HG03565 (cell line): ENCODE results near the gene VOPP1.
"Not testable (repeated sequence)": the region's sequence is repeated elsewhere in the genome, so short reads cannot be mapped to it uniquely, and the experiment has no call there.

Experiments used
- ATAC-seq: cut with Tn5 transposase; IDR thresholded peaks from one replicate; pipeline ENCODE4 v1.9.1; 2021; ENCODE audit warnings: mild to moderate bottlenecking, moderate library complexity; ENCODE audit not compliant: unreplicated experiment

The VOPP1 gene

GRCh38 chr7:55514546-55515265 is 57.6 kb downstream of the VOPP1 start:
- ATAC-seq = no peak

- ATAC-seq = no peak
Measured at GRCh38 chr7:55513868-55514267, 58.4 kb downstream of the VOPP1 start.

DNA sequence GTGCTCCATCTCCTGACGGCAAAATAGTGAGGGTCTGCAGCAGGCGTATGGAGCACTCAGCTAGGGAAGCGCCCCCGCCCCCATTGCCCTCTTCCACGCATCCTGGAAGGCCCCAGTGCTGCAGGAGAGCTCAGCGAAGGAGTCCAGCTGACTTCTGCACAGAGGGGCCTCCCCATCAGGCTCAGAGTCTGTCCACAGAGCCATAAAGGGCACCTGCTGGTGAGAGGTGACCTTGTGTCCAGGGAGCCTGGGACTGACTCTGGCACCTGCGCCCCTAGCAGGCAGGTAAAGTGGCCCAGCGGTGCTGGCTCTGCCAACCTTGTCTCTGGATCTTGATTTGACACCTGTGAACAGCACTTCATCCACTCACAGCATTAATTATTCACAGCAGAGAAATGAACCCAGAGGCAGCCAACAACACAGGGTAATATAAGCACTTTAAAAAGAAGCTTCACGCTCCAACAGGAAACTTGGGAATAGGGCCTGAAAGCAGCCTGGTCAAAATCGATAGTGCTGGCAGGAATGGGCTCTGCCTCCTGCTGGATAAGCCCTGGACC is 59.6 kb downstream of the VOPP1 start:
- no peak for ATAC-seq

DNA sequence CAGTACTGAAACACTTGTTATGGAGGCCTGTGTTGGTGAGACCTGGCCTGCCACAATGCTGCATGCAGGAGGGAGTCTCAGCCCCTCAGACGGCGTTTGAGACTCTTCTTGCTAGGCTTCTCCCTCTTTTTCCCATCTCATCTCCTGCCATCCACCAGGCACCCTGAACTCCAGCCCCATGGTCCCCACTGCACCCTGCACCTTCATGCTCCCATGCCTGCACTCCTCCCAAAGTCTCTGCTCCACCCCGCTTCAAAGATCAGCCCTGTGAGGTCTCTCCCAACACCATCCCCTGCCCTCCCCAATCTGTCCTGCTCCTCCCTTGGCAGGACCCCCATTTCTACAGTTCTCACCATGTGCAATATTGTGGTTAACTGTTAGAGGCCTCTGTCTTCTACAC is 61.7 kb downstream of the VOPP1 start:
- ATAC-seq = no peak

DNA sequence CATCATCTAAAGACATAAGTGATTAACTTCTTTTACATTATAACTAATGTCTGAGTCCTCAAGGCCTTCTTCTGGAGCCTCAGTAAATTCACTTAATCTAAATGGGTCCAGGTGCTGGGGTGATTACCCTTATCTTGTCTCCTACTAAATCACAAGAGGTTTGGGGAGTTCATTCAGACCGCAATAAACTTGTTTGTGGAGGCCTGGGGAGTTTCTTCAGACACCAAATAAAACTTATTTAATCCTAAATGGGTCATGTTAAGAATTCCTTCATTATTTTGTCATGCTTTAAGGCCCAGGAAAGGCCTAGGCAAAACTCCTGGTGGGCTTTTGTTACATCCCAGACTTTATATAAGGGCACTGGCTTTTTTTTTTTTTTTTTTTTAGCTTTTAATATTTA is 62.1 kb downstream of the VOPP1 start:
- ATAC-seq = not testable (repeated sequence)

DNA sequence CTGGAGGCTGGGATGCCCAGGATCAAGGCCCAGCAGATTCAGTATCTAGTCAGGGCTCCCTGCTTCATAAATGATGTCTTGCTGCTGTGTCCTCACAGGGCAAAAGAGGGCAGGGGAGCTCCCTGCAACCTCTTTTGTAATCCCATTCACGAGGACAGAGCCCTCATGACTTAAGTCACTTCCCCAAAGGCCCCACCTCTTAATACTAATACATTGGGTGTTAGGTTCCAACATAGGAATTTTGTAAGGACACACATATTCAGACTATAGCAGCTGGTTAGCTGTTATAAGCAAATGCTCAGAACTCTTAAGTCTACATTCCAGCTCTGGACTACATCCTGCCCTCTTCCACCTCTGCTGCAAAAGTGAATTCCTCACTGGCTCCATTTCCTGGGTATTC is 63.0 kb downstream of the VOPP1 start:
- ATAC-seq = peak; percentile 4

DNA sequence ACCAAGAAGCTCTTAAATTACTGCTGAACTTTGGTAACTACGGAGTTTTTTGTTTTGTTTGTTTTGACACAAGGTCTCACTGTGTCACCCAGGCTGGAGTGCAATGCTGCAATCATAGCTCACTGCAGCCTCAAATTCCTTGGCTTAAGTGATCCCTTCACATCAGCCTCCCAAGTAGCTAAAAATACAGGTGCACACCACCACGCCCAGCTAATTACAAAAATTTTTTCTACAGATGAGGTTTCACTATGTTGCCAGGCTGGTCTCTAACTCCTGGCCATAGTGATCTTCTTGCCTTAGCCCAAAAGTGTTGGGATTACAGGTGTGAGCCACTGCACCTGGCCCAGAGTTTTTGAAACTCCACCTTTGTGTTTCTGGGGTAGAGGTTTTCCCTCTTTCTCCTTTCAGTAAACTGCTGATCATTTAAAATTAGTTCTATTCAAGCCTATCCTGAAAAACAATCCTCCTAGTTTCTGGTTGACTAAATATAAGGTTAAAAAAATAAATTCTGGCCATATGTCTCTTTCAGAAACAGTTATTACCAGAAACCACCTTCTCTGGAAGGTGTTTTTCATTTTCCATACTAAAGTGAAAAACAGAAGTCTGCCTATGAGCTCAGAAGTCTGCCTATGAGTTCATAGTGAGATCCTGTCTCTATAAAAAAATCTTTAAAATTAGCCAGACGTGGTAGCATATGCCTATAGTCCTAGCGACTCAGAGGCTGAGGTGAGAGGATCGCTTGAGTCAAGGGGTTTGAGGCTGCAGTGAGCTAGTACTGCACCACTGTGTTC is 63.9 kb downstream of the VOPP1 start:
- ATAC-seq = peak; percentile 72

DNA sequence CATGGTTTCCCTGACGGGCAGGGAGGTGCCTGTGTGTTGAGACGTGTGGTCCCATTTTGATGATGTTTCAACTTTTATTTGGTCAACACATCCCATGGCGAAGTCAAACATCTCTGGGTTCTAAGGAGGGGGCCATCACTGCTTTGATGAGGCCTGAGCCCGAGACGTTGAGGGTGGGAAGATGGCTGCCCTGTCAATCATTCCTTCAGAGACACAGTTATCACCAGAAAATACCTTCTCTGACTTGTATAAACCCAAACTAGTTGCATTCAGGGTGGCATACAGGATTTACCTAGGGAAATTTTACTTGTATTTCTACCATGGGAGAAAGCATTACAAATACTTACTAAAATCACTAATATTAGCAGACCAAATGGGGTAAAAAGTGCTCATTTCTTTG is 64.6 kb downstream of the VOPP1 start:
- no peak for ATAC-seq

- ATAC-seq = no peak
Measured at GRCh38 chr7:55504967-55505658, 67.2 kb downstream of the VOPP1 start.

- no peak for ATAC-seq
Measured at GRCh38 chr7:55504093-55504859, 68.0 kb downstream of the VOPP1 start.

- ATAC-seq = no peak
Measured at GRCh38 chr7:55502858-55503440, 69.4 kb downstream of the VOPP1 start.

- ATAC-seq = no peak
Measured at GRCh38 chr7:55502124-55502857, 70.0 kb downstream of the VOPP1 start.

DNA sequence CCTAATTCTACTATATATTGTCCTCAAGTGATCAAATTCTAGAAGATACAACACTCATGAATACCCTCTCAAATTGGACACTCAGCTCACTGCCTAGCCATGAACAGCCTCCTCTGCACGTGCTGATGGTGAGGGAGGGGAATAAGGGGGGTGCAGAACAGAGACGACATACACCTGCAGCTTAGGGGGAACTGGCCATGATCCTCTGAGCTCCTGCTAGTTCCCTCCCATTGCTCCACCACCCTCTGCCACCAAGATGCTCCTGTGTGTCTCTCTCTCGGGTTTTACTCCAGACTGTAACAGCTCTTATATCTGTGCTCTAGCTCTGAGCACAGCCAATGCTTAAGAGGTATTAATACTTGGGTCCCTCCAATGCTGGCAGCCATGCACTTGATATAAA is 70.7 kb downstream of the VOPP1 start:
- ATAC-seq = no peak

DNA sequence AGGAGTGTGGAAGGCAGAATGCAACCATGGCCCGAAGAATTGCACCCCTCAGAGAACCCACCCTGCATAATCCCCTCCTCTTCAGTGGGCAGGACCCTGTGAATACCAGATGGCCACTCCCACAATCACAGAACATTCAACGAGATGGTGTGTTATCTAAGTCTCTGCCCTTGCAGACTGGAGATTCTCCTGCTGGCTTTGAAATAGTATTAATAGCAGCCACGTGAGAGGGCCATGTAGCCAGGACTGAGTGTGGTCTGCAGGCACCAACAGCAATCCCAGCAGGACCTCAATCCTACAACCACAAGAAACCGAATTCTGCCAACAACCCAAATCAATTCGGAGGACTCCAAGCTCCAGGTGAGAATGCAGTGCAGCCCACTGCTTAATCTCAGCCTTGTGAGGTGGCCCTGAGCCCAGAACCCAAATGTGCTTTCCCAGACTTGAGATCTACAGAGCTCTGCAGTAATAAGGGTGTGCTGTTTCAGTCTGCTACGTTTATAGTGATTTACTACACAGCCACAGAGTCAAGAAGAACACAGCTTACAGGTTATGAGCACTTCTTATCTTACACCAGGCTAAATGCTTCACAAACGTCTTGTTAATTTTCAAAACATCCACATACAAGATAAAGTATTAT is 72.1 kb downstream of the VOPP1 start:
- no peak for ATAC-seq

- ATAC-seq = no peak
Measured at GRCh38 chr7:55499591-55499990, 72.7 kb downstream of the VOPP1 start.

DNA sequence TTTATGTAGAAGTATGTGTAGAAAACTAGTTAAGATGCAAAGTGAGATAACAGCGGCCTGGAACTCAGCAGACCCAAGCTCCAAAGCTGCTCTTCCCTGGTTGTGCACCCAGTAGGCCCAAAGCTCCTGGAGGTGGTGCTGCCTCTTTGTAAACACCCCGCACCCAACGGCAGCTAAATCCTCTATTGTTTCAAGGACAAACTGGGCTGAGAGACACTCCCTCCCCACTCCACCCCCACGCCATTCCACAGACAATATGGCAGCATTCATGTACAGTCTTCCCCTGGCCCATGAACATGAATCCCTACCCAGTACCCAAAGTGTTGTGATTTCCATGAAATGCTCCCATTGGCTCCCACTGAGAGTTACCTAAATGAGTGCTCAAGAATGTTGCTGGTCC is 73.5 kb downstream of the VOPP1 start:
- ATAC-seq = no peak

- ATAC-seq = no peak
Measured at GRCh38 chr7:55498142-55498541, 74.2 kb downstream of the VOPP1 start.

DNA sequence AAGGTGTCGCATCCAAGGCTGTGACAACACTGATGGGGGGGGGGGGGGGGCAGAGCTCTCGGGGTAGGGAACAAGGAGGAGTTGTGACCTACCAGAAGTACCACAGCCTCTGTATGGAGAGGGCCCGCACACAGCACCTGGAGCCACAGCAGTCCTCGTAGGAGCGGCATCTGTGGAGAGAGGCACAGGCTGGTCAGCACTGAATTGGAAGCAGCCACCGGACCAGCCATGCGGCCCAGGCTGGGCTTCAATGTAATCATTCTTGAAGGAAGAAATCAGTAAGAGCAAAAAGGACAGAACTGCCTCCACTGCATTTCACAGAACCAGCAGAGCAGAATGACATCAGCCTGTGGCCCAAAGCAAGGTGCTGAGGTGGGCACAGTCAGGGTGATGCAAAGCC is 74.8 kb downstream of the VOPP1 start:
- no peak for ATAC-seq

DNA sequence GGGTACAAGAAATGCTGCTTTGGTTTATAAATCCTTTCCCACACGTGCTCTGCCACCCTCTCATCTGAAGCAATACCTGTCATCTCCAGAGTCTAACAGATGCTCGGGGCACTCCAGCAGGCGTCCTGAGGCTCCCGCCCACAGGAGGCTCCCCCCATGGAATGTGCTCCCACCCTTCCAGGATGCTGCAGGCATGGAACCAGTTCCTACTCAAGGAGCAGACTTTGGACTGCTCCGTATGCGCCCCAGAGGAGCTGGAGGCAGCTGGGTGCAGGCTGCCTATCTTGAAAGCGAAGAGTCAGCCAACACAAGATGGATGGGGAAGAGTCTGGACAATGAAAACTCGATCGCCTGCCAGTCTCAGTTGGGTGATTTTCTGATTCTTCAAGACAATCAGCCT is 75.4 kb downstream of the VOPP1 start:
- ATAC-seq = no peak
